Left lung (tissue), 10 donors: ENCODE measurements around the gene MAN2A1. TPM values are rescaled to one million over a fixed set of nuclear protein-coding genes. Genes with fewer than 3 reads are reported as not detected.

Experiments used
- ATAC-seq: fragments of 200-7000 bp; cut with Tn5 transposase; one replicate; pipeline ENCODE4 v1.9.1; 2020; ENCODE audit warnings: moderate library complexity
- DNase-seq, 4 donors: peaks; one replicate each; pipeline ENCODE4 v3.0.0-alpha.2; 2013 to 2020
- H3K27ac ChIP-seq, 2 donors: fragments of 200-600 bp; sonication (generic) in 1 of 2; one replicate each; pipeline versions ENCODE4 v1.5.0 to v1.8.0; 2020 to 2021
- H3K27me3 ChIP-seq, 2 donors: fragments of 200-600 bp; sonication (generic) in 1 of 2; one replicate each; pipeline versions ENCODE4 v1.5.0 to v1.8.0; 2020 to 2021
- H3K36me3 ChIP-seq, 2 donors: fragments of 200-600 bp; sonication (generic) in 1 of 2; one replicate each; pipeline versions ENCODE4 v1.5.0 to v1.8.0; 2020 to 2021
- H3K4me1 ChIP-seq, 2 donors: fragments of 200-600 bp; one replicate each; pipeline ENCODE4 v1.8.0; 2021
- H3K4me3 ChIP-seq, 2 donors: fragments of 200-600 bp; sonication (generic) in 1 of 2; one replicate each; pipeline versions ENCODE4 v1.5.0 to v1.8.0; 2020 to 2021; ENCODE audit warnings: mild to moderate bottlenecking in 1 of 2
- H3K9me3 ChIP-seq, 2 donors: fragments of 200-600 bp; sonication (generic) in 1 of 2; one replicate each; pipeline versions ENCODE4 v1.5.0 to v1.8.0; 2020 to 2021
- intact Hi-C, 2 donors: fragments of 100-400 bp; cut with DNase I; formaldehyde crosslinking; loops; one replicate each; pipeline versions ENCODE4 v1.11.2 to v1.14.2; 2022
- polyA plus RNA-seq, 6 donors: library from polyadenylated mRNA; unstranded; fragments of 120-200 nt; gene quantifications; one replicate each; pipeline ENCODE4 v1.2.1, GENCODE V29; 2013; ENCODE audit not compliant: insufficient read length in 6 of 6
- total RNA-seq, 2 donors: library from RNA; stranded (reverse); fragmentation: NEBNext Ultra II Directional; extraction: Animal tissue kit (Norgen Biotek cat#: 25700); gene quantifications; one replicate each; pipeline ENCODE4 v1.2.1, GENCODE V29; 2021
- TF ChIP-seq, protein P1 (sequence below), 2 donors: fragments of 200-600 bp; sonication (generic) in 1 of 2; IDR thresholded peaks; one replicate each; pipeline versions ENCODE4 v1.5.0 to v1.8.0; 2021; ENCODE audit warnings: antibody characterized with exemption in 2 of 2
- donor health status: DM: no; HTN: yes; CAD: no.
- donor health status: DM: no; HTN: no; CAD: no.

MAN2A1 gene
- total and polyA plus RNA-seq, 8 donors: 42.2 to 54.7 (median 47.9) TPM

DNA sequence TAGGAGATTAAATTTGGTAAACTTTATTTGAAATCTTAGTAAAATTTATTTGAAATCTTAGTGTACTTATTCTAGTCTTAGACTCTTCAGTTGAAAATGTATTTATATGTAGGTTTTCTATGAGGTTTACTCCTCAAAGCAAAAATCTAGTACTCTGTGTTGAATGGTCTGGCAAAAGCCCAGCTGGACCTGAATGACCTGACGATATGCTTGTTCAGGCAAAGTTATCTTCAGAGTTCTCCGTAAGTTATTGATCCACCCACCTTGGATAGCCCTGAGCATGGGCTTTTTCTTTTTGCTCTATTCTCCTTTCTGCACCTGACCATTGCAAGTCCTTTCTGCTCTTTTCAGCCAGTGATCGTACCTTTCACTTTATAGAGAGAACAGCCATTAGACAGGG lies 158.4 kb downstream of the MAN2A1 start:
- H3K27ac ChIP-seq: no peak overlapping the region
- DNase-seq (no peak), ATAC-seq (no peak)
- no peak overlapping the region for H3K4me3 ChIP-seq
- no peaks in the 10 kb centered on the region for H3K9me3 ChIP-seq
- H3K4me1 ChIP-seq: no peaks in the 10 kb centered on the region
- intact Hi-C loops: no loop called here
- H3K27me3 ChIP-seq: no peaks in the 10 kb centered on the region
- TF ChIP-seq, protein P1, sequence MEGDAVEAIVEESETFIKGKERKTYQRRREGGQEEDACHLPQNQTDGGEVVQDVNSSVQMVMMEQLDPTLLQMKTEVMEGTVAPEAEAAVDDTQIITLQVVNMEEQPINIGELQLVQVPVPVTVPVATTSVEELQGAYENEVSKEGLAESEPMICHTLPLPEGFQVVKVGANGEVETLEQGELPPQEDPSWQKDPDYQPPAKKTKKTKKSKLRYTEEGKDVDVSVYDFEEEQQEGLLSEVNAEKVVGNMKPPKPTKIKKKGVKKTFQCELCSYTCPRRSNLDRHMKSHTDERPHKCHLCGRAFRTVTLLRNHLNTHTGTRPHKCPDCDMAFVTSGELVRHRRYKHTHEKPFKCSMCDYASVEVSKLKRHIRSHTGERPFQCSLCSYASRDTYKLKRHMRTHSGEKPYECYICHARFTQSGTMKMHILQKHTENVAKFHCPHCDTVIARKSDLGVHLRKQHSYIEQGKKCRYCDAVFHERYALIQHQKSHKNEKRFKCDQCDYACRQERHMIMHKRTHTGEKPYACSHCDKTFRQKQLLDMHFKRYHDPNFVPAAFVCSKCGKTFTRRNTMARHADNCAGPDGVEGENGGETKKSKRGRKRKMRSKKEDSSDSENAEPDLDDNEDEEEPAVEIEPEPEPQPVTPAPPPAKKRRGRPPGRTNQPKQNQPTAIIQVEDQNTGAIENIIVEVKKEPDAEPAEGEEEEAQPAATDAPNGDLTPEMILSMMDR (IDR thresholded peaks at IDR 0.05): no peak
- peaks cover 0 to 46% of the 10 kb centered on the region in 2 donors for H3K36me3 ChIP-seq

DNA sequence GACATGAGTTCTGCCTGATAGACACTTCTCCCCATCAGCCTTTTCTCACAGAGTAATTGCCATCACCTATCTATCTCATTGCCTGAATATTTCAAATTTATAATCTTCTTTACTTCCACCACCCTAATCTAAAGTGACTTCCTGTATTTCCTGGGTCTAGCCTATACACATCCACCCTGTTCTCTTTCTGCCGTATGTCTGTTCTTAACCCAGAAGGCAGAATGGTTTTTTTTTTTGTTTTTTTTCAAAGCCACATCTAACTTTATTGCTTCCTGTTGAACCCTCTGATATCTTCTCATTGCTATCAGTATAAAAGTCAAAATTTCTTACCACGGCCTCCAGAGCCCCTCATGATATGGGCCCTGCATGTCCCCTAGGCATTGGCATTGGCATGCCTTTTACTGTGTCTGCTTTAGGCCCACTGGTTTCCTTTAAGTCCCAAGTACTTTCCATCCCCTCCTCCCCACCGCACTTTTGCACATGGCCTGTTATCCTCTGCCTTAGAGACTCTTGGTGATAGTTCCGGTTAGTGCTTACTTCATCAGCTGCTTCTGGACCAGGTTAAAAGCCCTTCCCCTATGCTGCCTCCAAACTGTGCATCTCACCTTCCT lies 159.9 kb downstream of the MAN2A1 start:
- no peak for DNase-seq
- no peaks in the 10 kb centered on the region for H3K4me1 ChIP-seq
- no peak overlapping the region for H3K4me3 ChIP-seq
- intact Hi-C loops: no loop called here
- ATAC-seq: no peak
- peaks cover 0 to 43% of the 10 kb centered on the region in 2 donors for H3K36me3 ChIP-seq
- TF ChIP-seq, protein P1 (IDR thresholded peaks at IDR 0.05): no peak
- no peak overlapping the region for H3K27ac ChIP-seq
- H3K27me3 ChIP-seq: no peaks in the 10 kb centered on the region
- no peaks in the 10 kb centered on the region for H3K9me3 ChIP-seq

DNA sequence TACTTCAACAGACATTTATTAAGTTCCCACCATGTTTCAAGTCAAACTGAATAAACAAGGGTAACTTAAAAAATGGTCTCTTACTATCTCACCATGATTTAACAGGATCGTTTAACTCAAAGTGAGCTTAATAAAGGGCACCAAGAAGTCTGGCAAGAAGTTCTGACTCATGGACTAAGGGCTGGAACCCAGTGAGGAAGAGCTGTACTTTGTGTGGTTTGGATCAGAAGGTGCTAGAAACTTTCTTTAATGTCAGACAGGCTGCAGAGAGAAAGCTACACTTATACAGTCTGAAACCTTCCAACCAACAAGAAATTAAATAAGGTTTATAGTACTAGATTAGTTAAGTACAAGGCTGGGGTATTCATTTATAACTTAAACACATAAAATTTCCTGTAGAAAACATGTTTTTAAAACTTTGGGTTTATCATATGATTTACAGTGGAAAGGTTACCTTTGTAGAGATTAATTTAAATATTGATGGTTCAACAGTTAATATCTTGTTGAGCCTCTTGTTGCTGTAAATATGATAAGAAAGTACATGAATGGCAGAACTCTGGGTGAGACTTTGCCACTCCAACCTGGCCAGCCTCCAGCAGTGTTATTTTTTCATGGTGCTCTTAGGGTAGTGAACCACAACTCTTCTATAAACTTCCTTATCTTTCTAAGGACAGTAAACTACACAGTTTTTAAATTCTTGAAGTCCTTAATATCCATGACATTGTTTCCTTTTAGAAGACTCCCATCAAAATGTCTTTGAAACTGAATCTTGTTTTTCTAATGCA lies 162.8 kb downstream of the MAN2A1 start:
- DNase-seq (no peak), ATAC-seq (peak; percentile 49)
- Histone ChIP-seq H3K4me3 (no peak overlapping the region), H3K36me3 (peaks cover 0 to 55% of the 10 kb centered on the region in 2 donors), H3K27ac (no peak overlapping the region), H3K27me3 (no peaks in the 10 kb centered on the region), H3K4me1 (no peaks in the 10 kb centered on the region), H3K9me3 (no peaks in the 10 kb centered on the region)
- TF ChIP-seq, protein P1 (IDR thresholded peaks at IDR 0.05): no peak
- intact Hi-C loops: no loop called here

DNA sequence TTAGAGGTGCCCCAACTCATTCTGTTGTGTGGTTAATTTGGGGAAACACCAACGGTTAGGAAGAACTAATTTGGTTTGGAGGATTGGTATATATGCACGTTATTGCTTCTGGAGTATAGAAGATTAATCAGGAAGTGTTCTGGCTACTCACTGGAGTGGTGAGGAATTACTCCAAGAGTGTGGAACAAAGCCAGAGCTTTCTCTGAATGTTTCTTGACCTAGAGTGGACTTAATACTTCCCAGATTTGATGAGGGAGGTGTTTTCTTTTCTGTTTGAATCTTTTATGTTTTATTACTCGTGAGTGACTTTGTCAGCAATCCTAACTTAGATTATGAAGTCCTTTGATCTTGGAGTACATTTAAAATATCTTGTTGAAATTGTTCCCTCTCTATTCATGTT lies 163.7 kb downstream of the MAN2A1 start:
- Histone ChIP-seq H3K4me3 (no peak overlapping the region), H3K27me3 (no peaks in the 10 kb centered on the region), H3K9me3 (no peaks in the 10 kb centered on the region), H3K27ac (no peak overlapping the region), H3K4me1 (no peaks in the 10 kb centered on the region), H3K36me3 (peaks cover 0 to 57% of the 10 kb centered on the region in 2 donors)
- DNase-seq (no peak), ATAC-seq (peak; percentile 85)
- TF ChIP-seq, protein P1 (IDR thresholded peaks at IDR 0.05): no peak
- intact Hi-C loops: no loop called here

DNA sequence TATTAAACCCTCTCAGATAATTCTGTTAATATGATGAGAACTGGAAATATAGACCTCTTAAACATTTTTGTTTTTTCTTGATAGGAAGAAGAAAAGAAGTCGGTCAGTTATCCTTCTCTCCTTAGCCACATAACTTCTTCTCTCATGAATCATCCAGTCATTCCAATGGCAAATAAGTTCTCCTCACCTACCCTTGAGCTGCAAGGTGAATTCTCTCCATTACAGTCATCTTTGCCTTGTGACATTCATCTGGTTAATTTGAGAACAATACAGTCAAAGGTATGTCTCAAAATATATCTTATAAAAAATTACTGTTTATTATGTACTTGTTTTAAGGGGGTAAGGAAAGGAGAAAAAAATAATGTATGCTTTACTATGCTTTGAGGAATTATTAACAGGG lies 165.3 kb downstream of the MAN2A1 start:
- ATAC-seq: no peak

More for the DNA sequence above, 165.3 kb downstream of the MAN2A1 start:
- intact Hi-C loops: no loop called here
- TF ChIP-seq, protein P1 (IDR thresholded peaks at IDR 0.05): no peak
- no peak for DNase-seq
- Histone ChIP-seq H3K36me3 (peaks cover 0 to 47% of the 10 kb centered on the region in 2 donors), H3K9me3 (no peaks in the 10 kb centered on the region), H3K27ac (no peak overlapping the region), H3K4me3 (no peak overlapping the region), H3K4me1 (no peaks in the 10 kb centered on the region), H3K27me3 (no peaks in the 10 kb centered on the region)
